GM10266 (cell line): ENCODE results near the gene JAKMIP1.
A peak's percentile ranks its signal among the peaks of the same experiment; 100 is the strongest.

Experiments used
- DNase-seq: peaks from one replicate; pipeline ENCODE4 v3.0.0; 2012; ENCODE audit errors: extremely low spot score
- CTCF ChIP-seq: IDR thresholded peaks from 2 replicates; pipeline ENCODE4 v1.5.1; 2012; ENCODE audit warnings: mild to moderate bottlenecking, low read depth; ENCODE audit not compliant: control insufficient read depth, insufficient read depth; ENCODE audit errors: missing control alignments

JAKMIP1 gene

GRCh38 chr4:6228158-6229067 lies 28.1 kb upstream of the JAKMIP1 start:
- TF ChIP-seq CTCF, result no peak
- DNase-seq, result no peak

- no peak for TF ChIP-seq CTCF
- DNase-seq, result no peak
Measured at GRCh38 chr4:6227412-6228157, 27.2 kb upstream of the JAKMIP1 start.

GRCh38 chr4:6226506-6226905 lies 26.2 kb upstream of the JAKMIP1 start:
- TF ChIP-seq CTCF, result no peak
- no peak for DNase-seq

GRCh38 chr4:6225469-6225868 lies 25.1 kb upstream of the JAKMIP1 start:
- peak; percentile 69 for DNase-seq
- TF ChIP-seq CTCF, result no peak

GRCh38 chr4:6224735-6225134 lies 24.4 kb upstream of the JAKMIP1 start:
- TF ChIP-seq CTCF, result no peak

GRCh38 chr4:6222761-6223292 lies 22.5 kb upstream of the JAKMIP1 start:
- no peak for TF ChIP-seq CTCF
- DNase-seq, result no peak

More at GRCh38 chr4:6224735-6225134, 24.4 kb upstream of the JAKMIP1 start:
- DNase-seq, result no peak
